HCT116 (cell line): ENCODE measurements around the gene DDX60. TPM values are rescaled to one million over a fixed set of nuclear protein-coding genes. Genes with fewer than 3 reads are reported as not detected.

ENCODE experiments used
- ATAC-seq: fragments of 200-7000 bp; cut with Tn5 transposase; 2 replicates; pipeline ENCODE4 v1.9.1; 2020; ENCODE audit warnings: mild to moderate bottlenecking, moderate library complexity
- BruUV-seq: library from RNA; stranded (reverse); fragments of 400-500 nt; replicated peaks from 2 replicates; lab custom pipeline; 2021; lab: Mats Ljungman, UMichigan
- CTCF ChIA-PET: fragments of 300-600 bp; sonication (Branson Sonifier 250); formaldehyde crosslinking; loops from one replicate; lab custom pipeline; 2021; ENCODE audit warnings: antibody characterized with exemption; lab: Charles Lee
- POLR2A ChIA-PET: fragments of 300-600, 350-600 bp; sonication (Branson Sonifier 250); formaldehyde crosslinking; loops from one replicate; lab custom pipeline; 2021; ENCODE audit warnings: antibody characterized with exemption; lab: Charles Lee
- RAD21 ChIA-PET, 2 experiments: fragments of 300-600 bp; sonication (Branson Sonifier 250); formaldehyde crosslinking; loops; one replicate each; lab custom pipeline; 2023; ENCODE audit warnings: low total read pairs in 2 of 2; ENCODE audit not compliant: uncharacterized antibody in 2 of 2, unreplicated experiment in 2 of 2, low non-redundant PET in 1 of 2; lab: Charles Lee
- DNase-seq: peaks from one replicate; pipeline ENCODE4 v3.0.0-alpha.2; 2010; ENCODE audit warnings: low read depth, low spot score
- H2AFZ ChIP-seq: fragments of 200-600 bp; shearing (Covaris generic), sonication (generic); 2 replicates; pipeline ENCODE4 v1.6.1; 2017; ENCODE audit warnings: low read depth, mixed run types, mixed read lengths, antibody characterized with exemption, low read length; ENCODE audit not compliant: poor library complexity, severe bottlenecking
- H3K27ac ChIP-seq: 2 replicates; pipeline ENCODE4 v1.5.1; 2012; ENCODE audit warnings: low read depth, low read length
- H3K27me3 ChIP-seq: fragments of 200-600 bp; sonication (generic); 2 replicates; pipeline ENCODE4 v1.6.1; 2016; ENCODE audit warnings: mixed run types, low read length, mixed read lengths; ENCODE audit not compliant: insufficient read depth
- H3K36me3 ChIP-seq, 2 experiments: fragments of 200-500 bp in 1 of 2; fragments of 200-600 bp in 1 of 2; sonication (Bioruptor generic) in 1 of 2; sonication (generic) in 1 of 2; 2 replicates each; pipeline versions ENCODE4 v1.5.1 to v1.6.1; 2014 to 2016; ENCODE audit warnings: low read length in 2 of 2, inconsistent platforms in 1 of 2, mixed read lengths in 1 of 2, mixed run types in 1 of 2; ENCODE audit not compliant: insufficient read depth in 2 of 2, control insufficient read depth in 1 of 2
- H3K4me1 ChIP-seq, 2 experiments: fragments of 200-600 bp in 1 of 2; sonication (generic) in 1 of 2; 2 replicates each; pipeline versions ENCODE4 v1.5.1 to v1.6.1; 2012 to 2017; ENCODE audit warnings: low read length in 2 of 2, inconsistent platforms in 1 of 2, mild to moderate bottlenecking in 1 of 2, mixed read lengths in 1 of 2, mixed run types in 1 of 2, moderate library complexity in 1 of 2; ENCODE audit not compliant: insufficient read depth in 2 of 2, control insufficient read depth in 1 of 2
- H3K4me2 ChIP-seq: fragments of 200-600 bp; sonication (generic); 2 replicates; pipeline ENCODE4 v1.6.1; 2017; ENCODE audit warnings: mixed run types, low read length, mixed read lengths
- H3K4me3 ChIP-seq, 2 experiments: fragments of 200-600 bp in 1 of 2; sonication (generic) in 1 of 2; replicated peaks in 1 of 2; 2 replicates each; pipeline ENCODE4 v1.5.1; 2011 to 2016; ENCODE audit warnings: low read length in 2 of 2, control low read depth in 1 of 2, low read depth in 1 of 2, mild to moderate bottlenecking in 1 of 2, mixed read lengths in 1 of 2, mixed run types in 1 of 2
- H3K79me2 ChIP-seq: fragments of 200-600 bp; sonication (generic); 2 replicates; pipeline ENCODE4 v1.6.1; 2017; ENCODE audit warnings: mild to moderate bottlenecking, mixed run types, low read length, moderate library complexity, mixed read lengths; ENCODE audit not compliant: insufficient read depth
- H3K9ac ChIP-seq: fragments of 200-600 bp; sonication (generic); 2 replicates; pipeline ENCODE4 v1.6.1; 2016; ENCODE audit warnings: low read length, mixed read lengths
- H3K9me2 ChIP-seq: fragments of 200-600 bp; sonication (generic), shearing (Covaris generic); 2 replicates; pipeline ENCODE4 v1.6.1; 2017; ENCODE audit warnings: mixed run types, mild to moderate bottlenecking, moderate library complexity; ENCODE audit not compliant: insufficient read depth
- H3K9me3 ChIP-seq, 2 experiments: fragments of 200-500 bp in 1 of 2; fragments of 200-600 bp in 1 of 2; sonication (Bioruptor generic) in 1 of 2; sonication (generic) in 1 of 2; 2 replicates each; pipeline ENCODE4 v1.6.1; 2014 to 2017; ENCODE audit warnings: low read length in 2 of 2, mixed read lengths in 2 of 2, inconsistent platforms in 1 of 2, low read depth in 1 of 2, mild to moderate bottlenecking in 1 of 2, mixed run types in 1 of 2, moderate library complexity in 1 of 2; ENCODE audit not compliant: control insufficient read depth in 1 of 2, insufficient read depth in 1 of 2
- H4K20me1 ChIP-seq: fragments of 200-600 bp; sonication (generic), shearing (Covaris generic); 2 replicates; pipeline ENCODE4 v1.6.1; 2017; ENCODE audit warnings: mixed run types, mild to moderate bottlenecking, moderate library complexity; ENCODE audit not compliant: insufficient read depth
- ATF3 ChIP-seq: IDR thresholded peaks from 2 replicates; pipeline ENCODE4 v1.6.1; 2012
- CBX3 ChIP-seq: IDR thresholded peaks from 2 replicates; pipeline ENCODE4 v1.6.1; 2012; ENCODE audit warnings: low read depth
- EGR1 ChIP-seq: IDR thresholded peaks from 2 replicates; pipeline ENCODE4 v1.6.1; 2012; ENCODE audit warnings: low read depth
- ELF1 ChIP-seq: IDR thresholded peaks from 2 replicates; pipeline ENCODE4 v1.6.1; 2012; ENCODE audit warnings: low read depth, borderline replicate concordance
- EZH2 ChIP-seq: fragments of 200-600 bp; sonication (generic); IDR thresholded peaks from 2 replicates; pipeline ENCODE4 v1.6.1; 2017; ENCODE audit warnings: antibody characterized with exemption, mixed run types
- JUND ChIP-seq: IDR thresholded peaks from 2 replicates; pipeline ENCODE4 v1.6.1; 2012
- POLR2A ChIP-seq: IDR thresholded peaks from 2 replicates; pipeline ENCODE4 v1.7.0; 2011; ENCODE audit warnings: borderline replicate concordance; ENCODE audit not compliant: insufficient read depth, insufficient read length; ENCODE audit errors: extremely low read depth
- RAD21 ChIP-seq: IDR thresholded peaks from 2 replicates; pipeline ENCODE4 v1.6.1; 2012; ENCODE audit warnings: low read depth, mild to moderate bottlenecking
- SIN3A ChIP-seq: IDR thresholded peaks from 2 replicates; pipeline ENCODE4 v1.6.1; 2012; ENCODE audit warnings: low read depth
- SP1 ChIP-seq: IDR thresholded peaks from 2 replicates; pipeline ENCODE4 v1.6.1; 2012; ENCODE audit warnings: low read depth
- SRF ChIP-seq: IDR thresholded peaks from 2 replicates; pipeline ENCODE4 v1.6.1; 2012; ENCODE audit warnings: low read depth
- TCF7L2 ChIP-seq: IDR thresholded peaks from 2 replicates; pipeline ENCODE4 v1.7.0; 2011; ENCODE audit warnings: borderline replicate concordance, inconsistent platforms; ENCODE audit not compliant: insufficient read depth, insufficient read length; ENCODE audit errors: extremely low read depth
- YY1 ChIP-seq: IDR thresholded peaks from 2 replicates; pipeline ENCODE4 v1.6.1; 2011; ENCODE audit warnings: low read length, low read depth, moderate library complexity, mild to moderate bottlenecking; ENCODE audit not compliant: insufficient replicate concordance; ENCODE audit errors: extremely low read depth
- ZBTB33 ChIP-seq: IDR thresholded peaks from 2 replicates; pipeline ENCODE4 v1.6.1; 2011; ENCODE audit warnings: mild to moderate bottlenecking, low read length, moderate library complexity; ENCODE audit not compliant: insufficient replicate concordance; ENCODE audit errors: extremely low read depth
- ZFX ChIP-seq: fragments of 450-650 bp; IDR thresholded peaks from 2 replicates; pipeline ENCODE4 v1.6.1; 2017
- ZNF274 ChIP-seq: fragments of 200-500 bp; sonication (Bioruptor generic); IDR thresholded peaks from 2 replicates; pipeline ENCODE4 v1.6.1; 2014; ENCODE audit warnings: mild to moderate bottlenecking, low read depth, low read length, inconsistent platforms
- intact Hi-C: fragments of 100-400 bp; cut with micrococcal nuclease; formaldehyde crosslinking; loops from 2 replicates; pipeline ENCODE4 v1.10.0; 2022
- total RNA-seq: library from RNA; stranded (reverse); gene quantifications from one replicate; pipeline ENCODE4 v1.2.1, GENCODE V29; 2021; ENCODE audit not compliant: unreplicated experiment

The DDX60 gene
- total RNA-seq, 1 experiment from 2014 or later: 6.5 TPM

GRCh38 chr4:168309781-168310180, 8.8 kb downstream of the DDX60 start:
- no TSS peak for BruUV-seq
- Histone ChIP-seq H2AFZ (no peak overlapping the region), H3K27ac (no peak overlapping the region), H3K9me3 (no peaks in the 10 kb centered on the region), H3K27me3 (no peaks in the 10 kb centered on the region), H3K4me3 (no peak overlapping the region), H3K9me2 (no peaks in the 10 kb centered on the region), H3K4me1 (peaks cover 0 to 4% of the 10 kb centered on the region in 2 experiments; a peak in 1 of 4 replicates), H3K9ac (no peak overlapping the region), H3K36me3 (0 out of 4 replicates have a peak, but pooled peaks cover 0 to 5% of the 10 kb centered on the region in 2 experiments), H4K20me1 (no peaks in the 10 kb centered on the region), H3K4me2 (no peak overlapping the region), H3K79me2 (no peaks in the 10 kb centered on the region)
- POLR2A ChIA-PET: no interaction called here
- TF ChIP-seq JUND (no peak), SIN3A (no peak), SP1 (no peak), ZFX (no peak), ATF3 (no peak), RAD21 (no peak), ELF1 (no peak), SRF (no peak), TCF7L2 (no peak), POLR2A (no peak), ZBTB33 (no peak), EZH2 (no peak), EGR1 (no peak), CBX3 (no peak), YY1 (no peak), ZNF274 (no peak)
- RAD21 ChIA-PET: no interaction called here
- DNase-seq (no peak), ATAC-seq (no peak)
- CTCF ChIA-PET: no interaction called here
- intact Hi-C loops: no loop called here
